HUDEP-2 (cell line): Measurements from ENCODE around the gene NABP1.

Experiments used
- DNase-seq, 76 experiments: peaks; one replicate each; lab custom pipeline; 2025; ENCODE audit not compliant: unreplicated experiment in 76 of 76; lab: John Stamatoyannopoulos, UW

Gene NABP1

DNA sequence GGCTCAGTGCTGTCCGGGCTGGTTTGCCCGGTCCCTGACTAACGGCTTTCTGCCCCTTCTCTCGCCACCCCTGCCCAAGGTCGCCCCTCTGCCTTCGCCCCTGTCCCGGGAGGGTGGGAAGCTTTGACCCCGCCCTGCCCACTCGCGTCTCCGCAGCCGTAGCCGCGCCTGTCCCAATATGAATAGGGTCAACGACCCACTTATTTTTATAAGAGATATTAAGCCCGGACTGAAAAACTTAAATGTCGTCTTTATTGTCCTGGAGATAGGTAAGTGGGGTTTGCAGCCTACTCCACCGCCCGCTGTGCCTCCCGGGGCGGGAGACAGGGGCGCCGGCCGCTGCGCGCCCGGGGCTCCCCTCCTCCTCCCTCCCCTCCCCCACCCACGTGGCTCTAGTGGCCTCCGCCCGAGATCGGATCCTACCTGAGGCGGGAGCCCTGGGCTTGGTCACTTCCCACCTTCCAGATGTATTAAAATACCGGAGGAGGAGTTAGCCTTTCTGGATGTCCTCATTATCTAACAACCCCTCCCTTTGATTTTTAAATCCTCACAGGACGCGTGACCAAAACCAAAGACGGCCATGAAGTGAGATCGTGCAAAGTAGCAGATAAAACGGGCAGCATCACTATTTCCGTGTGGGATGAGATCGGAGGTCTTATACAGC is 633 bp downstream of the NABP1 start:
- peak in 60 of 76 experiments; percentile 13 to 65 (median 46) for DNase-seq

GRCh38 chr2:191679818-191680600 is 2.1 kb downstream of the NABP1 start:
- DNase-seq, result peak in 6 of 76 experiments; percentile 10 to 24 (median 16)

DNA sequence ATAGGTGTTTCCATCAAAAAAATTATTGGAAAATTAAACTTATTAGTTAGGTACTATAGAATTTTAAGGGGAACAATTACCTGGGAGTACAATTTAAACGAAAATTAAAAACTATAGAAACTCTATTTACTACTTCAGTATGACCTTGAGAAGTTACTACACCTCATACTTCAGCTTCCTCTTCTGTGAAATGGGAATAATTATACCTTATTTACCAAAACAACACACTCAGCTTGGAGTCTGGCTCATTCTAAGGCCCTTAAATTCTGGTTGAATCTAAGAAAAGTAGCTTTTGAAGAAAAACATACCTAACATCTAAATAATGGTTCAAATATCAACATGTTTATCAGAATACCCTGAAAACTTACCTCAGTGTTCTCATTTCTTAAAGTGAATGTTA is 2.7 kb downstream of the NABP1 start:
- no peak for DNase-seq

DNA sequence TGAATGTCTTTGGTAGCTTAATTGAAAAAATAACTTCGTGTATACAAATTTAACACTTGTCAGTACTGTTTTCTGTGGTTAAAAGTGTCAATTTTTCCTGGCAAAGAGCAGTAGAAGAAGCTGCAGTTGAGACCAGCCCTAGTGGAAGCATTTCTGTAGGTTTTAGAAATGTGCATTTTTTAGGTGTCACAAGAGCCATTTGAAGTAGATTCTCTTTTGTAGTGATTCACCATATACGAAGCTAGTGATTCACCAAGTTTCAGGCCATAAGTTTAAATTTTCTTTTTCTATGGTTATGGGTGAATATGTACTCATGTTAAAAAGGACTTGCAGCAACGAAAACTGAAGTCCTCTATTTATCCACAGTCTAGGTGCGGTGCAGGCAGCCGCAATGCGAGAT is 4.2 kb downstream of the NABP1 start:
- DNase-seq, result no peak

DNA sequence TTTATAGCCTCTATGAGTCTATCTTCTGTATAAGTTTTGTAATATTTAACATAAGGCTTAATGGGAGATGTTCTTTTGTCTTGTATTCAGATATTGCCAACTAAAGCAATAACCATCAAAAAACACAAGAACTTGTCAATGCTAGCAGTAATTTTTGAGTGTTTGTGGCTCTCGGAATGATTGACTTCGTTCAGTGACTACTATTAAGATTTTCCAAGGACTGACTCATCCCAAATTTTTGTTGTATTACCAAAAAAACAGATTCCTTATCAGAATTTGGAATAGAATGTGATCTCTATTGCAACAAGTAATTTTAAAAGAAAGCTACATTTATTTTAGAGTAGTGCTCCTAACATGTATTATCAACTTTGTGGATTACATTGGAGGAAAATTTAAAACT is 8.1 kb downstream of the NABP1 start:
- no peak for DNase-seq

- DNase-seq, result no peak
These were observed 8.8 kb downstream of the NABP1 start for GRCh38 chr2:191686729-191687128.

DNA sequence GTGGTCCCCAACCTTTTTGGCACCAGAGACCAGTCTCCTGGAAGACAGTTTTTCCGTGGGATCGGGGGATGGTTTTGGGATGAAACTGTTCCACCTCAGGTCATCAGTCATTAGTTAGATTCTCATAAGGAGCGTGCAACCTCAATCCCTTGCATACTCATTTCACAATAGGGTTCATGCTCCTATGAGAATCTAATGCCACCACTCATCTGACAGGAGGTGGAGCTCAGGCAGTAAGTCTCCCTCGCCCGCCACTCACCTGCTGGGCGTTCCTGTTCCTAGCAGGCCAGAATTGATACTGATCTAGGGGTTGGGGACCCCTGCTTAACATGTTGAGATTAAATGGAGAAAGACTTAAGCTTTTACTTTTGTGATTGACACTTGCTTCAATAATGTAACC is 9.9 kb downstream of the NABP1 start:
- no peak for DNase-seq

DNA sequence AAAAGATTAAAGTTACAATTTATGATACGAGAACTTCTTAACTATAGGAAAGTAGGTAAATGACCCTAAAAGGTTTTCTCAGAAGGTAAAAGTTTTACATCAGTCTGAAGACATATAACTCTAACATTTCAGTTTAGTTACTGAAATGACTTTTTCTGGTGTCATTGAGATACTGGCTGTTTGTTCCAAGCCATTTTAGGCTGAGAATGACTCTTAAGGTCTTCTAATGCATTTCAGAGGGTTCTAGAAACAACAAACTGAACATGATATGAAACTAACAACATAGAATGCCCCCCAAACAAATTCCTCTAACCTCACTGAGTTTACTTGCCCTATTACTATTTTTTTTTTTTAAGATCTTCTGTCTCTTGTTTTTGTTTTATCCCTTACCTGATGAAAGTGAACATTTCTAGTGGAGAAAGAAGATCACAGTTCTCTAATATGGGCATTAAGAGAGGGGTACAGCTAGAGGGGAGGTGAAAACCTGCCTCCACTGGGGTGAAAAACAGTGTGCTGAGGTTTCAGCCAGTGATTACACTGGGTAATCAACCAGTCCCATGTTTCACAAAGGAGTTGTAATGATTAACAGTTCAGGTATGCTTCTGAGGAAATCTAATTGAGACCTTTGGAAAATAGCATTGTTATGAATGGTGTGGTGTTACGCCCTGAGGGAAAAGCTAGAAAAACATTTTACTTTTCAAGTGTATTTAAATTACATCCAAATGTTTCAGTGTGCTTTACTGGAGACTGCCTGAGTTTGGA is 11.2 kb downstream of the NABP1 start:
- DNase-seq, result no peak

DNA sequence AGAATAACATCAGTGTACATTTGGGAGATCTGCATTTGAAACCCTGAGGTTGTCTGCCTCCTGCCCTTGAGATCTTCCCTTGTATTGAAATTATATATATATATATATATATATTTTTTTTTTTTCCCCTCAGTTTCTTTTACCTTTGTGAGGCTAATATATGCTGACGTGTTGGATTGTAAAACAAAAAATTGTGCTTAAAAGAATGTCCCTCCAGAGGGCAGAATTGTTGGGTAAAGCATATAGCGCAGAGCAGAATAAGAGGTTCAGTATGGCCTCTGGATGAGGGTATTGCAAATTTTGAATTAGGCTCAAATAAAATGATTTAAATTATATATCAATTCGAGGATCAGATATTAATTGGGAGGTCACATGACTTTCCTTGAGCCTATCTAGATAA is 12.4 kb downstream of the NABP1 start:
- peak in 1 of 76 experiments; percentile 4 for DNase-seq

DNA sequence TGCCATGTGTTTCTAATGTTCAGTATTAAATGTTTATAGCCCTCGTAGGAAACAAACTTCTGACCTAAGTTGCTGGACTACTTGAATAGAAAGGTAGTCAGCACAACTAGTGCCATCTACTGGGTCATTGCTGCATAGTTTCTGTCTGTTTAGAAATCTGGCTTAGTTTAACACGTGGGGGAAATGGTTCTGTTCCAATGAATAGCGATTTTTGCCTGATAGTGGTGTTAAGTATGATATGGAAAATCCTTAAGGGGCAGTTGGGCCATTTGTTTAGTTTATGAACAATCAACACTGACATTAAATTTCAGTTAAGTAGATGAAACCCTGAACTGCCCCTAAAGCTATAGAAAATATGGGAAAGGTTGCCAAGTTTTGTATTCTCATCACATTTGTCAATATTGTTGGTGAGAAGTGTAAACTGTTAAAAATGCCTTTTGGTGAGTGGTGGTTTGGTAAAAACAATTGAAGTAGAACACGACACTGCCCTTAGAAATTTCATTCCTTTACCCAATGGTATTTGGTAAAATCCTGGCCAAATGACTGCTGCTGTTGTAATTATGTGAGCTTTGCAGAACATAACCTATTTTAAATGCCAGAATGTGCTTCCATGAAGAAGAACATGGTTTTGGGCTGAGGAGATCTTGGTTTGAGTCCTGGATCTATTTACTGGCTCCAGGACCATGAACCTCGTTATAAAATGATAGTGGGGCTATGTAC is 13.2 kb downstream of the NABP1 start:
- DNase-seq, result peak in 46 of 76 experiments; percentile 5 to 80 (median 47)

DNA sequence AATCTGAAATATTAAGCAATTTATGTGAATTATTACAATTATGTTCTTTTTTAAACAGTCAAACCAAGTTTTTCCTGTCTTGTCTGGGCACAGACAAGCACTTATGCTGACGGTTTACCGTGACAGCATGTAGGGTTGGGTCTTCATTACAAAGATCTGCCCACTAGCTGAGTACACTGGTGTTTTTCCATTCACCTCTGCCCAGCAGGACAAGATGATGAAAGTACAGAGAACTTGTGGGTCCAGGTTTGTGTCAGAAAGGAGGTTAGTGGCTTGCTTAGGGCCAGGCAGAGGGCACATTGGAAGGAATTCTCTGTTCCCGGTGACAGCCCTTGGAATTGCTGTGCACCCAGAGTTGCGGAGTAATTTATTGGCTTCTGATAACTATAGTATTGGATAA is 14.0 kb downstream of the NABP1 start:
- no peak for DNase-seq

DNA sequence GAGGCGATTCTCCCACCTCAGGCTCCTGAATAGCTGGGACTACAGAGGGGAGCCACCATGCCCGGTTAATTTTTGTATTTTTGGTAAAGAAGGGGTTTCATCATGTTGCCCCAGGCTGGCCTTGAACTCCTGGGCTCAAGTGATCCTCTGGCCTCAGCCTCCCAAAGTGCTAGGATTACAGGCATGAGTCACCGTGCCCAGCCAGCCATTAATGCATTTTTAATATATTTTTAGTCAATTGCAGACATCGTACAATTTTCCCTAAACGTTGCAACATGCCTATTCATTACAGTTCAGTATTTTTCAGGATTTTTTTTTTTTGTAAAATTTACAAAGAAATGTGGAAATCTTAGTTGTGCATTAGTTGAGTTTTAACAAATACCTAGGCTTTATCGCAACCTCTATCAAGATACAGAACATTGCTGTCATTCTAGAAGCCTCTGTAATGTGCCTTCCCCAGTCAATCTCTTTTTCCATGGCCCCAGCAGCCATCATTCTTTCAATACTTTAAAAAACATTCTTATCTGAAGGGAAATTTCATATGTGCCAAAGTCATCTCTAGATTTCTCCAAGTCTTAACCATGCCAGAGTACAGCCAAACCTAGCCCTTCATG is 14.7 kb downstream of the NABP1 start:
- DNase-seq, result no peak

DNA sequence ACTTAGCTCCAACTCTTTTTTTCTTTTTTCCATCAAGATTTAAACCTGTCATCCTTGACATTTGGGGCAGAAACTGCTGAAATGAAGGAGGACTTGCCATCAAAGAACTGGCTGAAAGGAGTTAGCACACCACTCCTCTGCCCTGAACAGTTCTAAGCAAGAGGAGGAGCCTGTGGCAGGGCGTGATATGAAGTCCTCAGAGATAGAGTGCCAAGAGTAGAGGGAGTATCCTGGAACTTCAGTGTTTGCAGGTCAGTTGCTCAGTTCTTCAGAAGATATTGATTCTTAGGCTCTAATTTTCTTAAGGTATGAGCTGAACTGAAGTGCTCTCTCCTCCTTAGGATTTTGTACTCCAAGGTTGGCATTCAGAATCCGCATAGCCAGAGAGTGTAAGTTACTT is 15.2 kb downstream of the NABP1 start:
- DNase-seq, result peak in 59 of 76 experiments; percentile 1 to 71 (median 34)

- DNase-seq, result no peak
These were observed 15.8 kb downstream of the NABP1 start for GRCh38 chr2:191693778-191694177.

DNA sequence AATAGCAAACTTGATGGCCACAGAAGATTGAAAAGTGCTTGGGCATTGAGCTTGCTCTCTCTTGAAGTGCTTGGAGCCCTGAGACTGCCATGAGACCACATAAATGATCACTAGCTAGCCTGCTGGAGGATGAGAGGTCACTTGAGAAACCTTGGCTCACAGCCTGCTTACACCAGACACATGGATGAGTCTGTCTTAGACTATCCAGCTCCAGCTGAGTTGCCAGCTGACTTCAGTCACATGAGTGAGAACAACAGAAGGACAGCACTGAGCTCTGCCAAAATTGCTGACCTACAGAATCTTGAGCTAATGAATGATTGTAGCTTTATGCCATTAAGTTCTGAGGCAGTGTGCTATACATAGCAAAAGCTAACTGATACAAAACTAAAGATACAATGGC is 18.1 kb downstream of the NABP1 start:
- DNase-seq, result peak in 9 of 76 experiments; percentile 2 to 57 (median 30)

DNA sequence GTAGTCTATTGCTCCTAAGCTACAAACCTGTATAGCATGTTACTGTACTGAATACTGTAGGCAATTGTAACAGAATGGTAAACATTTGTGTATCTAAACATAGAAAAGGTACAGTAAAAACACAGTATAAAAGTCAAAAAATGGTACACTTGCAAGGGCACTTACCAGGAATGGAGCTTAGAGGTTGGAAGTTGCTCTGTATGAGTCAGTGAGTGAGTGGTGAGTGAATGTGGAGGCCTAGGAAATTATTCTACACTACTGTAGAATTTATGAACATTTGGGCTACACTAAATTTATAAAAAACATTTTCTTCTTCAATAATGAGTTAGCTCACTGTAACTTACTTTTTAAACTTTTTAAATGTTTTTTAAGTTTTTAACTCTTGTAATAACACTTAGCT is 19.0 kb downstream of the NABP1 start:
- no peak for DNase-seq

GRCh38 chr2:191697870-191698269 is 19.9 kb downstream of the NABP1 start:
- no peak for DNase-seq

DNA sequence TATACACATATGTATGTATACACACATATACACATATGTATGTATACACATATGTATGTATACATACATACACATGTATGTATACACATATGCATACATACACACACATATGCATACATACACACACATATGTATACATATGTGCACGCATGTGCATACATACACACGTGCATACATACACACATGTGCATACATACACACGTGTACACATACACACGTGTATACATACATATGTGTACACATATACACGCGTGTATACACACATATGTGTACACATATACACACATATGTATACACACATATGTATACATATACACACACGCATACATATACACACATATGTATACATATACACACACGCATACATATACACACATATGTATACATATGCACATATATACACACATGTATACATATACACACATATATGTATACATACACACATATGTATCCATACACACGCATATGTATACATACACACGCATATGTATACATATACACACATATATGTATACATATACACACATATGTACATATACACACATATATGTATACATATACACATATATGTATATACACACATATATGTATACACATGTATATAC is 21.5 kb downstream of the NABP1 start:
- DNase-seq, result no peak

- DNase-seq, result no peak
These were observed 23.1 kb downstream of the NABP1 start for GRCh38 chr2:191701029-191701428.

GRCh38 chr2:191701696-191702095 is 23.8 kb downstream of the NABP1 start:
- no peak for DNase-seq
